K562 (cell line): ENCODE results near the gene PYDC2. TPM values are rescaled to one million over a fixed set of nuclear protein-coding genes. Genes with fewer than 3 reads are reported as not detected.

Experiments used
- ATAC-seq: fragments of 200-7000 bp; cut with Tn5 transposase; 3 replicates; pipeline ENCODE4 v1.9.1; 2020; ENCODE audit warnings: moderate library complexity
- BruUV-seq: library from RNA; stranded (reverse); fragments of 400-500 nt; replicated peaks from 2 replicates; lab custom pipeline; 2021; lab: Mats Ljungman, UMichigan
- CTCF ChIA-PET: fragments of 300-600 bp; formaldehyde crosslinking; extraction: SDS; loops from one replicate; lab custom pipeline; 2021; ENCODE audit warnings: low intra/inter-chr PET ratio; lab: Yijun Ruan, JAX
- POLR2A ChIA-PET: fragments of 300-600, 350-650 bp; sonication (Branson Sonifier 250); formaldehyde crosslinking; extraction: SDS; loops from one replicate; lab custom pipeline; 2021; ENCODE audit warnings: antibody characterized with exemption, inconsistent platforms; lab: Yijun Ruan, JAX
- DNase-seq, 4 experiments: peaks; one replicate each; pipeline versions ENCODE4 v3.0.0 to v3.0.0-alpha.2; 2011 to 2018; ENCODE audit warnings: low spot score in 3 of 4, mixed read lengths in 3 of 4; ENCODE audit errors: extremely low read depth in 1 of 4
- FAIRE-seq: peaks from 2 replicates; lab custom pipeline; 2011; peaks lifted over from hg19 to GRCh38; lab: Jason Lieb, UNC
- H2AFZ ChIP-seq: 2 replicates; pipeline ENCODE4 v1.6.0; 2011; ENCODE audit warnings: low read depth, low read length, control low read depth, inconsistent platforms
- H3K27ac ChIP-seq: fragments of 200-600 bp; 3 replicates; pipeline ENCODE4 v1.8.0; 2011; ENCODE audit warnings: low read depth, mild to moderate bottlenecking, control low read depth, inconsistent platforms, low read length, moderate library complexity, mixed read lengths; ENCODE audit errors: extremely low read depth
- H3K27me3 ChIP-seq, 2 experiments: fragments of 300-600 bp in 1 of 2; 2 replicates in 1 of 2; 3 replicates in 1 of 2; pipeline versions ENCODE4 v1.6.0 to v1.8.0; 2011; ENCODE audit warnings: inconsistent platforms in 2 of 2, low read length in 2 of 2, mild to moderate bottlenecking in 1 of 2, mixed read lengths in 1 of 2, moderate library complexity in 1 of 2; ENCODE audit not compliant: control insufficient read depth in 2 of 2, insufficient read depth in 2 of 2
- H3K36me3 ChIP-seq: fragments of 300-600 bp; 3 replicates; pipeline ENCODE4 v1.8.0; 2011; ENCODE audit warnings: mild to moderate bottlenecking, low read length, inconsistent platforms; ENCODE audit not compliant: control insufficient read depth, insufficient read depth
- H3K4me1 ChIP-seq, 2 experiments: fragments of 200-600 bp in 1 of 2; replicated peaks in 1 of 2; 2 replicates in 1 of 2; 3 replicates in 1 of 2; pipeline versions ENCODE4 v1.5.1 to v1.8.0; 2011; ENCODE audit warnings: inconsistent platforms in 2 of 2, low read length in 2 of 2, mild to moderate bottlenecking in 1 of 2, mixed read lengths in 1 of 2, moderate library complexity in 1 of 2; ENCODE audit not compliant: control insufficient read depth in 2 of 2, insufficient read depth in 2 of 2
- H3K4me2 ChIP-seq: 2 replicates; pipeline ENCODE4 v1.6.1; 2011; ENCODE audit warnings: low read length, control low read depth, inconsistent platforms, mixed read lengths; ENCODE audit not compliant: insufficient read depth
- H3K4me3 ChIP-seq: fragments of 200-600 bp; sonication (generic), shearing (Covaris generic); 2 replicates; pipeline ENCODE4 v1.5.1; 2016; ENCODE audit warnings: control low read depth, inconsistent platforms
- H3K79me2 ChIP-seq: fragments of 200-600 bp; 3 replicates; pipeline ENCODE4 v1.8.0; 2011; ENCODE audit warnings: low read length, inconsistent platforms; ENCODE audit not compliant: control insufficient read depth, insufficient read depth
- H3K9ac ChIP-seq, 2 experiments: 2 replicates each; pipeline versions ENCODE4 v1.6.0 to v1.6.1; 2011; ENCODE audit warnings: low read depth in 2 of 2, low read length in 2 of 2, control low read depth in 1 of 2, inconsistent platforms in 1 of 2, mild to moderate bottlenecking in 1 of 2, mixed read lengths in 1 of 2; ENCODE audit not compliant: insufficient read depth in 1 of 2
- H3K9me1 ChIP-seq: one replicate; pipeline ENCODE4 v1.6.0; 2011; ENCODE audit warnings: inconsistent platforms, mild to moderate bottlenecking, low read length, moderate library complexity; ENCODE audit not compliant: control insufficient read depth, insufficient read depth
- H3K9me3 ChIP-seq: replicated peaks from 2 replicates; pipeline ENCODE4 v1.5.1; 2011; ENCODE audit warnings: low read depth, low read length, inconsistent platforms; ENCODE audit not compliant: control insufficient read depth, insufficient read depth
- H4K20me1 ChIP-seq: replicated peaks from 2 replicates; pipeline ENCODE4 v1.6.1; 2011; ENCODE audit warnings: low read length, inconsistent platforms, mixed read lengths; ENCODE audit not compliant: control insufficient read depth, insufficient read depth
- CHD2 ChIP-seq: IDR thresholded peaks from 2 replicates; pipeline ENCODE4 v1.6.1; 2011; ENCODE audit warnings: low read depth, low read length
- CLOCK ChIP-seq: fragments of 250-450 bp; sonication (Bioruptor Pico); IDR thresholded peaks from 2 replicates; pipeline ENCODE4 v1.4.0; 2020; ENCODE audit warnings: mild to moderate bottlenecking, moderate library complexity, borderline replicate concordance
- E2F3 ChIP-seq: fragments of 250-450 bp; sonication (Bioruptor Pico); IDR thresholded peaks from 2 replicates; pipeline ENCODE4 v1.4.0; 2020; ENCODE audit warnings: mild to moderate bottlenecking
- IFI16 ChIP-seq: fragments of 250-450 bp; sonication (Bioruptor Pico); IDR thresholded peaks from 2 replicates; pipeline ENCODE4 v2.1.2; 2022; ENCODE audit warnings: mild to moderate bottlenecking, inconsistent platforms
- NFE2L1 ChIP-seq: fragments of 450-650 bp; IDR thresholded peaks from 2 replicates; pipeline ENCODE4 v1.6.1; 2016; ENCODE audit warnings: missing genetic modification characterization, low read depth, mild to moderate bottlenecking, missing compliant biosample characterization, moderate library complexity, borderline replicate concordance
- SIRT6 ChIP-seq: IDR thresholded peaks from one replicate; pipeline ENCODE4 v1.6.1; 2012; ENCODE audit warnings: low read depth, mild to moderate bottlenecking, control low read depth, inconsistent platforms, low read length, moderate library complexity
- SMC3 ChIP-seq: conservative IDR thresholded peaks from 2 replicates; pipeline ENCODE4 v1.6.1; 2011; ENCODE audit warnings: low read depth, low read length, improper control_type of control experiment; ENCODE audit not compliant: insufficient read depth
- TEAD4 ChIP-seq, 2 experiments: sonication (generic) in 1 of 2; formaldehyde crosslinking in 1 of 2; IDR thresholded peaks; 2 replicates each; pipeline versions ENCODE4 v1.6.1 to v1.8.0; 2012 to 2022; ENCODE audit warnings: borderline replicate concordance in 1 of 2, inconsistent platforms in 1 of 2, low read length in 1 of 2, mild to moderate bottlenecking in 1 of 2, missing genetic modification reagents in 1 of 2
- ZFPM2 ChIP-seq: fragments of 250-450 bp; sonication (Bioruptor Pico); IDR thresholded peaks from 2 replicates; pipeline ENCODE4 v1.5.1; 2022; ENCODE audit warnings: mild to moderate bottlenecking
- ZNF436 ChIP-seq: fragments of 250-450, 450-650 bp; sonication (Bioruptor Pico); formaldehyde crosslinking; IDR thresholded peaks from 2 replicates; pipeline ENCODE4 v1.7.0; 2020; ENCODE audit warnings: mild to moderate bottlenecking
- WGBS: fragments of 100-300 bp; shearing (Covaris generic); methylation state at CpG from one replicate; pipeline ENCODE4 v1.1.6; 2016; ENCODE audit warnings: low coverage, mixed read lengths; ENCODE audit not compliant: insufficient coverage; ENCODE audit errors: missing lambda C conversion rate; 5-methylcytosine and 5-hydroxymethylcytosine counted together
- in situ Hi-C: fragments of 300-500 bp; cut with MboI; formaldehyde crosslinking; loops from 4 replicates; pipeline ENCODE4 v1.15.0; 2018; ENCODE audit warnings: inconsistent platforms, mixed read lengths
- intact Hi-C: fragments of 100-400 bp; cut with micrococcal nuclease; formaldehyde crosslinking; loops from 2 replicates; pipeline ENCODE4 v1.14.2; 2022
- polyA plus RNA-seq, 8 experiments: library from polyadenylated mRNA; depleted of rRNA in 4 of 8; stranded (reverse) in 5 of 8; unstranded in 3 of 8; fragments of >200 nt; fragmentation: Nextera tagmentation in 2 of 8; fragmentation: Illumina TruSeq in 1 of 8; extraction: Ambion mirVana in 2 of 8; extraction: Trizol in 1 of 8; gene quantifications; 2 replicates each; pipeline versions ENCODE4 v1.2.1 to v1.2.3, GENCODE V29; 2011 to 2014; ENCODE audit warnings: inconsistent platforms in 1 of 8, missing spikeins in 1 of 8
- total RNA-seq, 7 experiments: library from RNA; depleted of rRNA in 6 of 7; stranded (reverse); fragments of >200 nt in 6 of 7; fragmentation: Illumina TruSeq in 2 of 7; extraction: Trizol in 2 of 7; gene quantifications; 2 replicates each; pipeline versions ENCODE4 v1.2.1 to v1.2.3, GENCODE V29; 2011 to 2021; ENCODE audit warnings: low replicate concordance in 1 of 7
- TF ChIP-seq, protein P1 (sequence below): fragments of 450-650 bp; IDR thresholded peaks from 2 replicates; pipeline ENCODE4 v1.6.1; 2016; ENCODE audit warnings: missing biosample characterization, missing genetic modification characterization

The PYDC2 gene
- total and polyA plus RNA-seq, 9 of the 15 experiments (the other 6 are each of a cell fraction or from before 2014, with no cell fraction given): 4.0 to 7.6 (median 5.1) TPM; not detected in 5

DNA sequence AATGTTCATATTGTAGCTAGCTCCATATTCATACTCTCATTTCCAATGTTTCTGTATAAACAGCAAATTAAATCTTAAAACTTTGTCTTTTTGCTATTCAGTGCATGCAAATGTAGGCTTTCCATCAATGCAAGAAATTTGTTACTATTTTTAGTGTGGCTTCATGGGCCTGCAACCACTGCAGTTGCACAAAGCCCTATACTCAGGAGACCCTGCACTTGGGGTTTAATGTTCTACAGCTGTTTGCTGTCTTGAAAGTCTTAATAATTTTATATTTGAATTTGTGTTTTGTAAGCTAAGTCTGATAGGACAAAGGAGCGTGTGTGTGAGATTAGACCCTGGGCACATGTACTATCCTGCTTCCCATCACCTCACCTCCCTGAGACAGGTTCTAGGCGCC lies 9.6 kb downstream of the PYDC2 start:
- in situ Hi-C loops: no loop called here
- ChIA-PET POLR2A (no interaction called here), CTCF (no interaction called here)
- 70% methylated on average over 2 of the region's 2 CpGs for WGBS
- Histone ChIP-seq H3K4me3 (no peak overlapping the region), H3K9me1 (no peaks in the 10 kb centered on the region), H3K9ac (no peak overlapping the region), H2AFZ (no peak overlapping the region), H3K36me3 (peaks cover 3% of the 10 kb centered on the region; the same call in 1 of the 3 replicates), H3K79me2 (peaks cover 70% of the 10 kb centered on the region), H3K4me2 (no peak overlapping the region), H3K27ac (no peak overlapping the region), H4K20me1 (no peaks in the 10 kb centered on the region), H3K27me3 (no peaks in the 10 kb centered on the region), H3K4me1 (peaks cover 0 to 9% of the 10 kb centered on the region in 2 experiments; a peak in 3 of 5 replicates), H3K9me3 (no peaks in the 10 kb centered on the region)
- DNase-seq (no peak), FAIRE-seq (no peak), ATAC-seq (no peak)
- BruUV-seq: no TSS peak
- intact Hi-C loops: no loop called here
- TF ChIP-seq, protein P1, sequence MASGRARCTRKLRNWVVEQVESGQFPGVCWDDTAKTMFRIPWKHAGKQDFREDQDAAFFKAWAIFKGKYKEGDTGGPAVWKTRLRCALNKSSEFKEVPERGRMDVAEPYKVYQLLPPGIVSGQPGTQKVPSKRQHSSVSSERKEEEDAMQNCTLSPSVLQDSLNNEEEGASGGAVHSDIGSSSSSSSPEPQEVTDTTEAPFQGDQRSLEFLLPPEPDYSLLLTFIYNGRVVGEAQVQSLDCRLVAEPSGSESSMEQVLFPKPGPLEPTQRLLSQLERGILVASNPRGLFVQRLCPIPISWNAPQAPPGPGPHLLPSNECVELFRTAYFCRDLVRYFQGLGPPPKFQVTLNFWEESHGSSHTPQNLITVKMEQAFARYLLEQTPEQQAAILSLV: no peak

DNA sequence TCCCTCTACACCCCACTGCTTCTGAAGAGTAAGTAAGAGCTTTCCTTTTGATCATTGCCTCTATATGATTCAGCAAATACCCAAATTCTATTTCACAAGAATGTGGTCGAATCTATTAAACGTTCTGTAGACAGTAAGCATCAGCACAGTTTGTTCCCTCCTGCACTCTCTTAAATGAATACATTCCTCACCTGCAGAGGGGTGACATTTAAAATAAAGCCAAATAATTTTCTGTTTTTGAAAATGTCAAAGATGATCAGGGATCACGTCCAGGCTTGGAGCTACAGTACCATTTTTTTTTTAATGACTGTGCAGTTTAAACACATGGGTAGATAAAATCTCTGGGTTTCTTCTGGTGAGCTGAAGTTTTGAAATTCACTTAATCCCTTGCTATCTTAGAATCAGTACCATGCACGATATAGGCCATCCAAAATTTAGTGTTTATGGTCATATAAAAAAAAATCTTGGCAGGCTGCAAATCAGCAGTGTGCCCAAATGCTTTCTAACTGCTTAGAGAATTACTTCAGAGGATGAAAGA lies 12.8 kb downstream of the PYDC2 start:
- H3K4me3 ChIP-seq: no peak overlapping the region
- H4K20me1 ChIP-seq: no peaks in the 10 kb centered on the region
- ChIA-PET CTCF (interaction anchor here (0.7 kb wide), 1 partner anchor 180 kb away, joined by 3 read pairs; no protein-coding TSS in a partner anchor), POLR2A (interaction anchor here (0.8 to 2.1 kb wide), 4 partner anchors 10 to 49 kb away, joined by 3 to 4 read pairs (median 4); no protein-coding TSS in a partner anchor)
- no TSS peak for BruUV-seq
- intact Hi-C loops: no loop called here
- peak overlapping the region; percentile 40; the same call in 1 of the 2 replicates for H3K4me2 ChIP-seq
- H3K4me1 ChIP-seq: peaks cover 0 to 18% of the 10 kb centered on the region in 2 experiments; a peak in 3 of 5 replicates
- H3K9me3 ChIP-seq: no peaks in the 10 kb centered on the region
- H3K27me3 ChIP-seq: no peaks in the 10 kb centered on the region
- peak overlapping the region; percentile 74; the same call in 2 of the 3 replicates for H3K27ac ChIP-seq
- no peak overlapping the region for H3K9ac ChIP-seq
- H2AFZ ChIP-seq: peak overlapping the region; percentile 61
- peaks cover 73% of the 10 kb centered on the region for H3K79me2 ChIP-seq
- peak; percentile 64 for ATAC-seq
- 3% methylated on average over 4 of the region's 4 CpGs for WGBS
- DNase-seq: peak in 1 of 4 experiments; percentile 8
- in situ Hi-C loops: no loop called here
- FAIRE-seq: peak; percentile 56
- no peaks in the 10 kb centered on the region for H3K9me1 ChIP-seq
- H3K36me3 ChIP-seq: peaks cover 3% of the 10 kb centered on the region; the same call in 2 of the 3 replicates
- TF ChIP-seq TEAD4 (IDR thresholded peaks at IDR 0.05; ENCODE audit: low read length) (peak; percentile 17; the same call in 1 of the 2 replicates), TEAD4 (CRISPR knock-in tag; IDR thresholded peaks at IDR 0.05; ENCODE audit: borderline replicate concordance) (no peak), E2F3 (no peak), SIRT6 (no peak), CHD2 (no peak), IFI16 (CRISPR knock-in tag) (no peak), ZNF436 (CRISPR knock-in tag) (no peak), CLOCK (CRISPR knock-in tag) (no peak), ZFPM2 (no peak), SMC3 (no peak), NFE2L1 (peak; percentile 37; the same call in 1 of the 2 replicates)
